Medulla oblongata (tissue), 1 donor: Measurements from ENCODE around the gene DCANP1.

Experiments used
- DNase-seq: peaks from one replicate; pipeline ENCODE4 v3.0.0-alpha.2; 2015; ENCODE audit errors: extremely low spot score

DCANP1 gene

DNA sequence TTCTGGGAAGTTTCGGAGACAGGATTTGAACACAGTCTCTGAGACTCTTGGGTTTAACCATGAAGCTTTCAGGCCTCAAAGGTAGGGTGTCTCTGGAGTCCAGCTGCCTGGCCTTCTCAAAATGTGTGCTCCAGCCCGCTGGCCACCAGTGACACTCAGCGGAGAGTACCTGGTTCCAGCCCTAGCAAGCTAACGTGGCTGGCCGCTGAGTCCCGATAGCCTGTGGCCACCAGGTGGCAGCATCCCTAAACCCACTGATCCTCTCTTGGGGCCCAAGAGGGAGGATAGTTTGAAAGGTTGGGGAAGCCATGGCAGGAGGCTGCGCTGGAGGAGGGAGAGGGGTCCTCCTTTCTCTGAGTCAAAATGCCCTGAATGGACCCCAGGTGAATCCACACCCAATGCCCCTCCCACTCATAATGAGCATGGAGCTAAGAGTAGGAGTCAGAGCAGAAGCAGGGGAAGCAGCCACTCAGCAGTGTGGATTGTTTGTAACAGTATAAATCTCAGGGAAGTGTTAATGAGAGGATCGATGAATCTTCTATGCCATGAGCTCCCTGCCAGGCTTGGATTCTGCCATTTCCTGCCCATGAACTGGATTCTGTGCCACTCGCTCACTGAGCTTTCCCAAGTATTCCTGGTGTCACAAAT lies 10.4 kb upstream of the DCANP1 start:
- peak; percentile 61 for DNase-seq

DNA sequence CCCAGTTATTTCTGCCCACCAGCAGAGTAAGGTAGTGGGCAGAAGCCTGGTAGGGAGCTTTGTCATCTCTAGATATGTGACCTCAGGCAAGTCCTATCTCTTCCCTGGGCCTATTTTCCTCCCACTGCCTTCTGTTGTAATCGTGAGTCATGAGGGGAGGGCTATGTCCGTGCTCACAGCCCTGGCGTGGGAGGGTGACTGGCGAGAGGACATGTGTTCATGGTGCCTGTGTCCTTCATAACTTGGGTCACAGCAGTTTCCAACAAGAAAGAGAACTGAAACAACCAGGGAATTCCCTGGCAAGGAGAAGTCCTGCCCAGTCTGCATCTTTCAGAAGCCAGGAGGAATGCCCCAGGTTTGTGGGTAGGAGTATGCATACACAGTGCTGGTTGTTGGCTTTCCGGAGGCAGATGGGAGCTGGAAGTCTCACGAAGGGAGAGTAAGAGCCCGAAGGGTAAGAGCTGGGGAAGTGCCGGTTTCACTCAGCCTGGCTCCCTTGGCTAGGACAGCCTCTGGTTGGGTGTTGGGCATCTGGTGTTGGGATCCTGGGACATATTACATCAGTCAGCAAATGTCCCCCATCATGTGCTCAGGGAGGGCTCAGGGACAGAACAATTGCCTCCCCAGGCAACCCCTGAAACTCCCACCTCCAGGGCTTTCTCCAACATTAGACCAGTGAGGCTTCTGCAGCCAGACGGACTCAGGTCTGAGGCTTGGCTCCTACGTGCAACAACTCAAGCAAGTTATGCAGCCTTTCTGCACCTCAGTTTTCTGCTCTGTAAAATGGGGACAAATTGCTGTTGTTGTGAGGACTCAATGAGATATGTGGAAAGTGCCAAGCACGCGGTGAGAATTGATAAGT lies 9.3 kb upstream of the DCANP1 start:
- peak; percentile 72 for DNase-seq

DNA sequence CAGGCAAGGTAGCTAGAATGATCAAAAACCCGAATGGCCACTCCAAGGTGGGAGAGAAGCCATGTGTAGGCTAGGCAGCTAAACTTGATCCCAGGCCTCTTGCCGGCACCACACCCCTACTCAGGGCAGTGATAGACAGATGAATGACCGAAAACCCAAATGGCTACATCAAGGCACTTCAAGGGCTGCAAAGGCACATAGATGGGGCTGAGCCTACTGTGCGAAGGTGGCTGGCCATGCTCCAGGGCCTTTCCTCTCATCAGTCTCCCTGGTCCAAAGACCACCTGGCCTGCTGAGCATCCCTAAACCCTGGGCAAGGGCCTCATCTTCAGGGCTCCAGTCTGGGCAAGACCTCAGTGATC lies 8.7 kb upstream of the DCANP1 start:
- no peak for DNase-seq

DNA sequence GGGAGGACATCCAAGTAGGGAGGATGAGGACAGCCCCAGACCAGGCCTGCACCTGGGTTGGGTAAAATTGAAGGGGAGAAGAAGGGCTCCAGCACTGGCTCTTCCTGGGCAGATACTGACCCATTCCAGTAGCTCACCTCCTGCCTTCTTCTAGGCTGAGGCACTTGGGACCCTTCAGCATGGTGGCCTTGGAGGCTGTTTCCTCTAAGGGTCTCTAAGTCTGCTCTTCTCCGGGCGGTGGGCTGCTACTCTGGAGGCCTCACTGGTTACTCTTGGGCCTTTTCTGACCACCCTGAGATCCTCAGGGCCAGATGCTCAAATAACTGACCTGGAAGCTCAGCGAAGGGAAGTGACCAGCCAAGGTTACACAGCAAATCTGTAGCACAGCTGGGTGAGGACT lies 7.8 kb upstream of the DCANP1 start:
- DNase-seq = no peak

DNA sequence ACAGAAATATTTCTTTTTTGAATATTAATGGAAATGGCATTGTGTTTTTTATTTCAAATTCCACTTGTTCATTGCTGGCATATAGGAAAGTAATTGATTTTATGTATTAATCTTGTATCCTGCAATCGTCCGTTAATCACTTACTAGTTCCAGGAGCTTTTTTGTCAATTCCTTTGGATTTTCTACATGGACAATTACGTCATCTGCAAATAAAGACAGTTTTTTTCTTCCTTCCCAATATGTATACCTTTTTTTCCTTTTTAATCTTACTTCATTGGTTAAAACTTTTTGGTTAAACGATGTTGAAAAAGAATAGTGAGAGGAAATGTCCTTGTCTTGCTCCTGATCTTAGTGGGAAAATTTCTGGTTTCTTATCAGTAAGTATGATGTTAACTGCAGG lies 6.5 kb upstream of the DCANP1 start:
- DNase-seq = no peak

DNA sequence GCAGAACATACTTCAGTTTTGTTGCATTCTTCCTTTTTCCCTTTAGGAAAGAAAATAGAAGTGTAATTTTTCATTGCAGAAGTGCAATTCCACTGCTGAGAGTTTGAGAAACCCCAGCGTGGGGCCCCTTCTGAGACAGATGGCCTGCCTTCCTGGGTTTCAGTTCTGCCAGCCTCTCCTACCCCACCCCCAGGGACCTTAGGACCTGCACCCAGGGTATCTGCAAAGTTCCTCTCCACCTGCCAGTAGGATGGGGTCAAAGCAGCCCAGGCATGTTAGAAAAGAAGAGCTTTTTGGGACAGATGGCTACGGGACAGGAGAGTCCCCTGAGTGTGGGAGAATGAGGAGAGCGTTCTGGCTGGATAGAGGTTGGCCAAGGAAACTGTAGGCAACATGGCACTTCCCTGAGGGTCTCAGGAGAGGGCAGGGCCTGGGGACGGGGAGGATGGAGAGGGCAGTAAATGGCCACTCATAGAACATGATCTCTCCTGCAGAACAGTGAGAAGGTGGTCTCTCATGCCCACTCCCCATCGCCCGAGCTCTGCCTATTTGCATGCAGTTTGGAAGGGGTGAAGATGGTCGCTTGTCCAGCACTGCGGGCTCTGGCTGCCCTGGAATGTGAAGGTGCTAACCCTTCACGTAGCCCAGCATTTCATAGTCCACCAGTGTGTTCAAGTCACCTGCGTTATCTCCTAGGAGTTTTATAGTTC lies 5.3 kb upstream of the DCANP1 start, which contains the start of gene TIFAB:
TIFAB (minus strand) TSS at position 31 of the 710 bp plus-strand sequence. CDS start 2,412 bp downstream, outside the sequence.
- DNase-seq = peak; percentile 38

DNA sequence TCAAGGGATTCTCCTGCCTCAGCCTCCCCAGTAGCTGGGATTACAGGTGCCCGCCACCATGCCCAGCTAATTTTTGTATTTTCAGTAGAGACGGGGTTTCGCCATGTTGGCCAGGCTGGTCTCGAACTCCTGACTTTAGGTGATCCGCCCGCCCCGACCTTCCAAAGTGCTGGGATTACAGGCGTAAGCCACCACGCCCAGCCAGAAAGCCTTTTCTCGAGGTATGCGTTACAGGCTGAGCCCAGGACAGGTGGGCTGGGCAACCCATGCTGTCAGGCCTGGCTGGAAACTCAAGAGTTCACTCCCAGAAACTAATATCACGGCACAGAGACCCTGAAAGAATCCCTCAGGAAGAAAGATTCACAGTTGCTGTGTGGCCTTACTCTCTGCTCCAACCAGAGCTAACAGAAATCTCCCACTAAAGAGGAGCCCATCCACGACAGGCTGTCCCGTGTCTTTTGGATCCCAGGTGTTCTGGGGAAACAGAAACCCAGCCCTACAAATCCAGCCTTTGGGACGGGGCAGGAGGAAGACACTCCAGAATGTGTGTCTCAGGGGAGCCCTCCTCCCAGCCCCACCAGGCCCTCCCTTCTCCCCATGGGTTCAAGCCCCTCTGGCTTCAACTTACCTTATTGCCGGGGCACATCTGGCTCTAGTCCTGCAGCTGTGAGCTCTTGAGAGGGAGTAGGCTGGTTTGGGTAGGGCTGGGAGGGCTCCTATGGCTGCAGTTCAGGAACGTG lies 4.6 kb upstream of the DCANP1 start:
- no peak for DNase-seq

DNA sequence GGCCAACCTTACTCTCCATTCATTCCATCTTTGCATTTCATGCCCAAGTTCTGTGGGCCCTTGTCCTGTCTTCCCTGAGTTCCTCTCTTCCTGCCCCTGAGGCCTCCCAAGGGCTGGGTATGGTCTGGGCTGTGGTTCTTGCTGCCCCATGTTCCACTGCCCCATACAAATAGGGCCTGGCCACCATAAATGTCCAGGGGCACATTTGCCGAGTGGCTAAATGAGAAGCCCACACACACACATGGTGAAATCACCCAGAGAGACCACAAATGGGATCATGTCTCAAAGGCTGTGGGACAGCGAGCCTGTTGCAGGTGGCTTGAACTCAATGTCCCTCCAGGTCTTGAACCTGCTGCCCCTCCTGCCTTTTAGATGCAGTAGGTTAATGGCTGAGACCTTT lies 3.8 kb upstream of the DCANP1 start:
- DNase-seq = no peak

DNA sequence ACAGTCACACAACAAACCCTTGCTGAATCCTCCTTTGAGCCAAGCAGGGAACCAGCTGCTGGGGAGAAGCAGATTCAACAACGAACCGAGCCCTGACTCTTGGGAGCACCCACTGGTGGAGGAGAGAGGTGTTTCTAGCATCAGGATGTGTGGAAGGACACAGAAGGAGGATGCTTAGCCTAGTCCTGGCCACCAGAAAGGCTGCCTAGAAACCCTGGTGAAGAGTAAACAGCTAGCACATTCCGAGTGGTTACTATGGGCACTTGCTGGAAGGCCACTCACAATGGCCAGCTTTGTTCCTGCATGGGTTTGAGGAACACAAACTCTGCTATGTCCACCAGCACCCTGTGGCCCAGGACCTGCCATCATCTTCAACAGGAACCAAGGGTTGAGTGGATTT lies 3.2 kb upstream of the DCANP1 start:
- DNase-seq = no peak

DNA sequence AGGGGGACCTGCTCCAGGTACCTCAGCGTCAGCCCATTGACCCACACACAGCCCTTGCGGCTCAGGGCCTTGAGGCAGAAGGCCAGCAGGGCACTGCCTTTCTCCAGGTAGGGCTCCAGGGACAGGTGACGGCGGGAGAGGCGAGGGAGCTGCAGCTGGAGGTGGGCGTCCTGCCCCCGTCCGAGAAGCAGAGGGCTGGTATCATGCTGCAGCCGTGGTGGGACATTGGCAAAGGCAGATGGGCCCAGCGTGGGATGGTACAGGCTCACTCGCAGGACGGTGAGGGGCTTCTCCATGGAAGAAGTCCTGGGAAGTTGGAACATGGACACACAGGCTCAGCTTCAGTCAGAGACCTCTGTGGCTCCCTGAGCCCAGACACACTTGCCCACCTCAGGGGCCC lies 2.5 kb upstream of the DCANP1 start:
- no peak for DNase-seq

DNA sequence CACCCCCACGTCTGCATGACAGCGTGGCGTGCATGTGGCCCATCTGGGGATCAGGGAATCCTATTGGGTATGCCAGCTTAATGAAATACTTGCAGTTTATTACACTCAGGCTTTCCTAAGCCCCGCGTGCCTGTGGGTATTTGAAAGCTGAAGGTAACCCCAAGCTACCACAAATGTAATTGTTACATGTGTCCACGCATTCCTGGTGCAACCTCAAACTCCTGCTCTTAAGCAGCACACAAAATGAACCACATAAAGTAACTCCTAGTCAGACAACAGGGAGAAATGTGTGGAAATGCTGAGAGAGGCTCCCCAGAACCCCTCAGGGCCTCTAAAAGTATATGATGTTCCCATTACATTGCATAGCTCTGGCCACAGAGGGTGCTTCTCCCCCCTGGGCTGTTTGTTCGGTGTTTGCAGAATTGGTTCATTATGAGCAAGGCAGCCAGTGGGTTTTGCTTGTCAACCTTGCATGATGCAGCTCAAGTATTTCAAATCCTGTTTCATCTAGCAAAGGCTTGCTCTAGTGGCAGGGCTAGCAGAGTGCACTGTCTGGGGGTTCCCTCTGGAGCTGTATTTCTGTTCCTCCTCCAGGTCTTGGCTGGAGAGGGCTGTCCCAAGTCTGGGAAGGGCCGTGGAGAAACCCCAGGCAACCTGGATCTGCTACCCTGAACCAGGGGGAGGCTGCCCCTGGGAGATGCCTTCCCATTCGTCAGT lies 1.8 kb upstream of the DCANP1 start:
- no peak for DNase-seq

DNA sequence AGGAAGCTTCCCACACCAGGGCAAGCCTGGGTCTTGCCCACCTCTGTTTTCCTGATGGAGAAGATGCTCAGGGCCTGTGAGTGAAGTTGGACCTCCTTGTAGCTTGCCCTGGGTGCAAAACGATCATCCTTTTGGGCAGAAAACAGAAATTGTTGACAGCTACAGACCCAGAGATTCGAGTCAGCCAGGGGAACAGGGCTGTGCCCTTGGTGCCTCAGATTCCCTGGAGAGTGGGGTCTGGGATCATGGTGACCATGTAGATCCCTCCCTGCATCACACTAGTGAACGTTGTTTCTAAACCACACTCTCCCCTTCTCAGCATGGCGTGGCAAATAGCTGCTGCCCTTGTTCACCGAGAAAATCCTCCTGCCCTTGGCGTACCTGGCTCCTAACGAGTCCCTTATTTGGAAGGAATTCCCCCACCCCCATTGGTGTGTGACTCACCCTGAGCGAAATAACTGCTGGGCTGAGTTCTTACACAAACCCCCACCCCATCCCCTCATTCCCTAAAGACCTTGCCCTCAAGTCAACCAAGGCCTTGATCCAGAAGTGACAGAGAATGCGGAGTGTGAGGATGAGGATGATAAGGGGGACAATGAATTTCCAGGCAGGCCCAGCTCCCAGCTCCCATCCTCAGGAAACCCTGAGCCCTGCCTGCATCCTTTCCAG lies 1.1 kb upstream of the DCANP1 start:
- no peak for DNase-seq

DNA sequence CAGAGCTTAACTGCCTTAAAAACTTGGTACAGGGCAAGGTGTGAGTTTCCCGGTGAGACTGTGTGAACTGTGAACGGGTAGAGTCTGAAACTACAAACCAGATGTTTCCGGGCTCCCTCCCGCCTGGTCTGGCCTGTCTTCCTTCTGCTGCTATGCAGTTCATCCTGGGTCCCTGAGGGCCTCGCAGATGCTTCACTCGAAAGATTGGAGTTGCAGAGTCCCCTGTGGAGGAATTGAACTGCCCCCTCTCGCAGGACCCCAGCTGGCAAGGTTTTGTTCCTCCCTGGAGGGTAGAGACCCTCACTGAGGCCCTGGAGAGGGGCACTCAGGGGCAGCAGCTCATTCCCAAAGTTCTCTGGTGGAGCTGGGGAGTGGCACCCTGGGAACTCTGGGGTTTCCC lies 533 bp downstream of the DCANP1 start:
- no peak for DNase-seq

DNA sequence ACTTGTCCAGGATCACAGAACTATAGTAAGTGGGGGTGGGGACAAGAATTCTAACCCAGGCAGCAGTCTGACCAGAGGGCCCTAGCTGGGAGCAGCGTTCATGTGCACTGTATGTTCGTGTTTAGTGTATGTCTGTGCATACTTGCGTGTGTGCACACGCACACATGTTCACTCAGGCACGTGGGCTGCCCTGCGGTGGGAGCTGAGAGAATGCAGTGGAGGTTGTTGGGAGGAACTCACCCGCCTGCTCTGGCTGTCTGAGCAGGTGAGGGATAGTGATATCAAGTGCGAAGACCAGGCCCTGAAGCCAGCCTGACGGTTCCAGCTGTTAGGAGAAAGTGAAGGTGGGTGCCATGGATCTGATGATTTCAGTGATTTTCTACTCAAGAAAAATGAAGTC lies 942 bp downstream of the DCANP1 start:
- no peak for DNase-seq

DNA sequence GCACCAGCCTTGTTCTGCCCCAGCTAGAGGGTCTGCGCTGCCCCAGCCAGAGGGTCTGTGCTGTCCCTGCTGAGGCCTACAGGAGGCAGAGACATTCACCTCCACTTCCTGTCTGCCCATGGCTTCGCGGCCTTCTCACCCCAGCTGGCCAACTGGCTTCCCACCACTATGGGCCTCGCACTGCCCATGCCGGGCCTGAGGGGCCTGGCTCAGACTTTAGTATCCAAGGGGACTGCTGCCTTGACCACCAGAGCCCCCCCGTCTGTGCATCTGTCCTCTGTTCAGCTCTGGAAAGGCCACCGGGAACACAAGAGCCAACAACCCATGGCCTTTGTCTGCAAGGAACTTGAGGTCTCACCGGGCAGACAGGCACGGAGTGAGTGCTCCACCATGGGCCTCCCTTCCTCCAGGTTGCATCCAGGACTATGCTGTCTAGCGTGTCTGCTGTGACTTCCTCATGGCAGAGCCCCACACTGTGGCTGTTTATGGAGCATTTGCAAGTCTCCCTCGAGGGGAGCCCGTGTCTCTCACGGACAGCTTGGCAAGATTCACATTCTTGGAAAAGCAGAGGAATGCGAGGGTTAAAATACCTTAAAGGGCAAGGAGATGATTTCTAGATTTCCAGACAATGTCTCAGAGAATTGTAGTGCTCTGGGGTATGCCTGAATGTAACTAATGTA lies 1.7 kb downstream of the DCANP1 start:
- no peak for DNase-seq

DNA sequence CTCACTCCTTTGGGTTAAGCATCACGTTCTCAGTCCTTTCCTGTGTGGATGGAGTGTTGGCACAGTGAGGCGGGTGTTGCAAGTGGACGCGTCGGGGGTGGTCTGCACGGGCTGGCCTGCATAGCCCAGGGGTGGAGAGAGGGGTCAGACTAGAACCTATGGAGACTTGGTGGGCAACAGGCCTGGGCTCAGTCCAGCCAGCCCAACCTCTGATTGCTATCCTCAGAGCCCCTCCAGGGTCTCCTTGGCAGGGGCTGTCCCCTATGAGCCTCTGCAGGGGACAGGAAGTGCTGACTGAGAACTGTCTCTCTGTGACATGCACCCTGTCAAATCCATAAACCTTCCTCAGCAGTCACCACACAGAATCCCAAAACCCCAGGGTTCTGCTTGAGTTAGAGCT lies 2.3 kb downstream of the DCANP1 start:
- no peak for DNase-seq

DNA sequence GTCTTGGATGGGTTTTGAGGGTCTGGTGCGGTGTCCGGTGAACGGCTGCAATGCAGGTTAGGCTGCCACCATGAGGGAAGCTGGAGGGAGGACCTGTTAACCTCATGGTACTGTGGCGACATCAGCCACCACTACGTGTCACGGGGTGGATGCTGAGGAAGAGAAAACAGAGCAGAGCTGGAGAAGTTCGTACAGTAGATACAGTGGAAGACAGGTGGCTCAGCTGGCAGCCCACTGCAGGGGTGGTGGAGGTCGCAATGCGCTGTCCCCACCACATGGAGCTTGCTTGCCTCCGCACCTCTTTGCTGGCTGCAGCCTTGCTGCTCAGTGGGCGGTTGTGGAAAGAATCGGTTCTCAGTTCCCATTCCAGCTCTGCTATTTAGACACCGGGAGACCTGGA lies 2.8 kb downstream of the DCANP1 start:
- DNase-seq = no peak

DNA sequence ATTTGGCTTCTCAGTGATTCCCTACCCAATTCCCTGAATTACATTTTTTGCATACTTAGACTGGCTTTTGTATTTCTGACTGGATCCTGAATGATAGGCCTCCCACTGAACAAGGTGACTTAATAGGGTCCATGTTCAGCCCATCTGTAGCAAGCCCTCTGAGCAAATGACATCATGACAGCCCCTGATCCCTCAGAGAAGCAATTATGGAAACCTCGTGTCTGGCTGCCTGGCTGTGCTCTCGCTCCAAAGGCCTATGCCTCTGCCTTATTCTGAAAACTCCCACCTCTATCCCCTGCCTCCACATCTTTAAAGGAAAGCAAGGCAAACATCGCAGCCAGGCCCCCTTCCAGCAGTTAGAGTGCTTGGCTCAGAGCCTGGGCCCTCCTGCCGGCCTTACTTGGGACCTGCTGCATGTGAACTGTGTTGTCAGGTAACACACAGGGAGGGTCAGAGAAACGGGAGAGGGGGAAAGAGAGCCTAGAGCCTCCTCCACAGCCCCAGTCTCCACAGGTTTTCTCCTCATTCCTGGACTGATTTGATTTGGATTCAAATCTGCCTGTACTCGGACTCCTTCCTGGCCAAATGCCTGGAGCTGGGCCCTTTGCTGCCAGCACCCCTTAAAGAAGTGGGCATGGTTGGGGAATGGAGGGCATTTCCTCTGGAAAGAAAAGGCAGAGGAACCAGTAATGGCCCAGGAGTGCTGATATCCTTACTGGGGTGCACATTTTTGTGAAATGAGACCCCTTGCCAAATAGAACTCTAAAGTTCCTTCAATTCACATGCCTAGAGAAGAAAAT lies 3.8 kb downstream of the DCANP1 start:
- no peak for DNase-seq

DNA sequence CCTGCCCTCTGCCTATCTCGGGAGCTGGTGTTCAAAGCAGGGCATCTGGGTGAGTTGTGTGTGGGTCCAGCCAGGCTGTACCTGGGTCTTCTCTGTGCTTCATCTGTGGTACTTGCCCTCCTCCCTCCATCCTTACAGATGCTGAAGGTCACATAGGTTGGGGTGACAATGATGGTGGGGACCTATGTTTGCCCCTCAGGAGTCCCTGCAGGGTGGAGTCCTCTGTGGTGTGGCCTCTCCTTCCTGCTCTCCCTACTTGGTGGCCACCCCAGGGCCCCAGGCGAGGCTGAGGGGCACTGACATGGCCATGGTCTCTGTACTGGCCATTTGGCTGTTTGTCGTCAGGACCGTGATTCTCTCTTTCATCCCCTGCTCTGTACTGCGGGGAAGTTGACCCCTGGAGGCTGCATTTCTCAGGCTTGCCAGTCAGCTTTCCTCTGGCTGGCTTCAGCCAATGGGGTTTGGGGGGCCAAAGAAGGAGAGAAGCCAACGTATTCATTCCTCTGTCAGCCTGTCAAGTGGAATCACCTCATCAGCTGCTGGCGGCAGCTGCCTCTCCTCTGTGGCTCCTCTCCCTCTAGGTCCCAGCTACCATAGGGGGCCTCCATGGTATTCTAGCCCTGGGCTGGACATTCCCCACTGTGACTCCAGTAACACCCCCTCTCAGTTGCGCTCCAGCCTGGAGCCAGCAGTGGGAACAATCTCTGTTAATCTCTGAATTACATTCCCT lies 4.6 kb downstream of the DCANP1 start:
- no peak for DNase-seq
